ENCODE data around the gene BMPER. TPM values are rescaled to one million over a fixed set of nuclear protein-coding genes. Genes with fewer than 3 reads are reported as not detected.

Gene BMPER
- total RNA-seq, 1 donor = 45.4 TPM

- TF ChIP-seq CTCF (IDR thresholded peaks at IDR 0.05; ENCODE audit: insufficient read depth, low read length) = no peak
- no peak for DNase-seq (ENCODE audit: low read depth)
- H3K4me3 ChIP-seq (ENCODE audit: low read depth, low read length) = no peak overlapping the region
Measured at GRCh38 chr7:33968591-33968990, 63.3 kb downstream of the BMPER start.

- no peak for TF ChIP-seq CTCF (IDR thresholded peaks at IDR 0.05; ENCODE audit: insufficient read depth, low read length)
- no peak for DNase-seq (ENCODE audit: low read depth)
- H3K4me3 ChIP-seq (ENCODE audit: low read depth, low read length) = no peak overlapping the region
Measured at GRCh38 chr7:33970536-33970935, 65.2 kb downstream of the BMPER start.

GRCh38 chr7:33971106-33971505 lies 65.8 kb downstream of the BMPER start:
- H3K4me3 ChIP-seq (ENCODE audit: low read depth, low read length) = no peak overlapping the region
- TF ChIP-seq CTCF (IDR thresholded peaks at IDR 0.05; ENCODE audit: insufficient read depth, low read length) = no peak
- DNase-seq (ENCODE audit: low read depth) = no peak

- no peak for DNase-seq (ENCODE audit: low read depth)
- H3K4me3 ChIP-seq (ENCODE audit: low read depth, low read length) = no peak overlapping the region
- TF ChIP-seq CTCF (IDR thresholded peaks at IDR 0.05; ENCODE audit: insufficient read depth, low read length) = no peak
Measured at GRCh38 chr7:33973231-33974015, 68.1 kb downstream of the BMPER start.

GRCh38 chr7:33979300-33979806 lies 74.0 kb downstream of the BMPER start:
- no peak for DNase-seq (ENCODE audit: low read depth)
- no peak for TF ChIP-seq CTCF (IDR thresholded peaks at IDR 0.05; ENCODE audit: insufficient read depth, low read length)
- no peak overlapping the region for H3K4me3 ChIP-seq (ENCODE audit: low read depth, low read length)

GRCh38 chr7:33979807-33980355 lies 74.5 kb downstream of the BMPER start:
- H3K4me3 ChIP-seq (ENCODE audit: low read depth, low read length) = no peak overlapping the region
- peak; percentile 97 for DNase-seq (ENCODE audit: low read depth)
- no peak for TF ChIP-seq CTCF (IDR thresholded peaks at IDR 0.05; ENCODE audit: insufficient read depth, low read length)

Data from fibroblast of the aortic adventitia (primary cell).